ENCODE results near the gene CDH4. TPM values are rescaled to one million over a fixed set of nuclear protein-coding genes. Genes with fewer than 3 reads are reported as not detected.
"Not testable (repeated sequence)": the region's sequence is repeated elsewhere in the genome, so short reads cannot be mapped to it uniquely, and the experiment has no call there.

The CDH4 gene
- total RNA-seq, 2 donors from 2014 or later: 0.05 to 2.2 TPM

GRCh38 chr20:61982191-61982950 is 730.3 kb downstream of the CDH4 start:
- Histone ChIP-seq H3K9me3 (no peaks in the 10 kb centered on the region), H3K27me3 (replicated peaks; ENCODE audit: insufficient read depth) (no peaks in the 10 kb centered on the region), H3K4me1 (replicated peaks) (no peaks in the 10 kb centered on the region), H3K4me3 (no peak overlapping the region), H3K27ac (no peak overlapping the region), H3K36me3 (no peaks in the 10 kb centered on the region)
- 85% methylated on average over 17 of the region's 18 CpGs for WGBS
- no peak for DNase-seq (ENCODE audit: low spot score)
- TF ChIP-seq POLR2AphosphoS5 (IDR thresholded peaks at IDR 0.05) (no peak), POLR2A (IDR thresholded peaks at IDR 0.05) (no peak), CTCF (IDR thresholded peaks at IDR 0.05) (no peak)
- intact Hi-C loops (cut with DNase I): no loop called here

GRCh38 chr20:61982951-61983315 is 730.9 kb downstream of the CDH4 start:
- Histone ChIP-seq H3K27ac (no peak overlapping the region), H3K4me3 (no peak overlapping the region), H3K36me3 (no peaks in the 10 kb centered on the region), H3K9me3 (no peaks in the 10 kb centered on the region), H3K27me3 (replicated peaks; ENCODE audit: insufficient read depth) (no peaks in the 10 kb centered on the region), H3K4me1 (replicated peaks) (no peaks in the 10 kb centered on the region)
- 84% methylated on average over 11 of the region's 11 CpGs for WGBS
- intact Hi-C loops (cut with DNase I): no loop called here
- TF ChIP-seq POLR2A (IDR thresholded peaks at IDR 0.05) (no peak), POLR2AphosphoS5 (IDR thresholded peaks at IDR 0.05) (no peak), CTCF (IDR thresholded peaks at IDR 0.05) (no peak)
- no peak for DNase-seq (ENCODE audit: low spot score)

GRCh38 chr20:61983965-61984364 is 731.9 kb downstream of the CDH4 start:
- 83% methylated on average over 17 of the region's 17 CpGs for WGBS
- DNase-seq (ENCODE audit: low spot score): no peak
- no peak overlapping the region for H3K4me3 ChIP-seq
- no peak overlapping the region for H3K27ac ChIP-seq
- intact Hi-C loops (cut with DNase I): no loop called here
- no peaks in the 10 kb centered on the region for H3K36me3 ChIP-seq
- TF ChIP-seq POLR2AphosphoS5 (IDR thresholded peaks at IDR 0.05): no peak
- no peak for TF ChIP-seq CTCF (IDR thresholded peaks at IDR 0.05)
- no peak for TF ChIP-seq POLR2A (IDR thresholded peaks at IDR 0.05)
- no peaks in the 10 kb centered on the region for H3K27me3 ChIP-seq (replicated peaks; ENCODE audit: insufficient read depth)
- no peaks in the 10 kb centered on the region for H3K9me3 ChIP-seq
- no peaks in the 10 kb centered on the region for H3K4me1 ChIP-seq (replicated peaks)

- intact Hi-C loops (cut with DNase I); H3K27ac ChIP-seq; H3K9me3 ChIP-seq; H3K4me3 ChIP-seq; H3K27me3 ChIP-seq (replicated peaks; ENCODE audit: insufficient read depth); H3K4me1 ChIP-seq (replicated peaks); DNase-seq (ENCODE audit: low spot score); H3K36me3 ChIP-seq: not testable (repeated sequence)
- WGBS: 93% methylated on average over 13 of the region's 14 CpGs
These were observed 732.4 kb downstream of the CDH4 start for GRCh38 chr20:61984431-61984830.

- Histone ChIP-seq H3K9me3 (no peaks in the 10 kb centered on the region), H3K36me3 (no peaks in the 10 kb centered on the region), H3K4me1 (replicated peaks) (no peaks in the 10 kb centered on the region), H3K4me3 (no peak overlapping the region), H3K27me3 (replicated peaks; ENCODE audit: insufficient read depth) (no peaks in the 10 kb centered on the region), H3K27ac (no peak overlapping the region)
- intact Hi-C loops (cut with DNase I): no loop called here
- WGBS: 79% methylated on average over 6 of the region's 6 CpGs
- no peak for TF ChIP-seq POLR2AphosphoS5 (IDR thresholded peaks at IDR 0.05)
- no peak for DNase-seq (ENCODE audit: low spot score)
These were observed 733.0 kb downstream of the CDH4 start for GRCh38 chr20:61985096-61985495.

- DNase-seq (ENCODE audit: low spot score): no peak
- no peaks in the 10 kb centered on the region for H3K9me3 ChIP-seq
- no peaks in the 10 kb centered on the region for H3K36me3 ChIP-seq
- no peak overlapping the region for H3K4me3 ChIP-seq
- H3K27ac ChIP-seq: no peak overlapping the region
- intact Hi-C loops (cut with DNase I): no loop called here
- no peaks in the 10 kb centered on the region for H3K4me1 ChIP-seq (replicated peaks)
- H3K27me3 ChIP-seq (replicated peaks; ENCODE audit: insufficient read depth): no peaks in the 10 kb centered on the region
- TF ChIP-seq POLR2A (IDR thresholded peaks at IDR 0.05) (no peak), CTCF (IDR thresholded peaks at IDR 0.05) (no peak), POLR2AphosphoS5 (IDR thresholded peaks at IDR 0.05) (no peak)
- WGBS: 87% methylated on average over 16 of the region's 16 CpGs
These were observed 734.8 kb downstream of the CDH4 start for GRCh38 chr20:61986762-61987321.

Measured in prostate gland (tissue), 2 donors.